PC-3 (cell line): Measurements from ENCODE around the gene CBFA2T3.

Experiments
- EZH2 ChIP-seq: fragments of 300-600 bp; sonication (generic); IDR thresholded peaks from one replicate; pipeline ENCODE4 v1.6.1; 2017; ENCODE audit warnings: antibody characterized with exemption, mild to moderate bottlenecking, low read length; ENCODE audit not compliant: unreplicated experiment
- TF ChIP-seq, protein P1 (sequence below): fragments of 300-600 bp; sonication (generic); conservative IDR thresholded peaks from 2 replicates; pipeline ENCODE4 v1.5.1; 2017; ENCODE audit warnings: antibody characterized with exemption, low read depth, mild to moderate bottlenecking, low read length

DNA sequence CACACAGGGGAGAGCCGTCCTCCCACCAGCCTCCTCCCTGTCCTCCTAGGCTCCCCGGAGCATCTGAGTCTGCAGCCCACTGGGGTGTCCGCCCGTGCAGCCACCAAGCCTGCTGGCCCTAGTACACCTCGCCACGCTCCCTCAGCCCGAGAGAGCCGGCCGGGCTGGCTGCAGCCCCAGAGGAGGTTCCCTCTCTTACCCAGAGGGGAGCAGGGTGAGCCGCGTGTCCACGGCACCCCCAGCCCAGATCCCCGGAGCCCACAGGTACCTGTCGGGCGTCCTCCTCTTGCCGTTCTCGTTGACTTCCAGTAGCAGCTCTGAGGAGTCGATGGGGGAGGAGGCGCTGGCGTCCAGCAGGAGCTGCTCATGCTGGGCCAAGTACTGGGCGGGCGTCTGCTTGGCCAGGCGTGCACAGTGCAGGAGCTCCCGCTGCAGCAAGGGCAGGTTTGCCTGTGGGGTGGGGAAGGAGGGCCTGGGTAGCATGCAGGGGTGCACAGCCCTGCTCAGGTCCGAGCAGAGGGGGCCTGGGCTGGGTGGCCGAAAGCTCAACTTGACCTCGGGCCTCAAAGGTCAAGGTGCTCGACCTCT, 91.2 kb downstream of the CBFA2T3 start:
- TF ChIP-seq, protein P1, sequence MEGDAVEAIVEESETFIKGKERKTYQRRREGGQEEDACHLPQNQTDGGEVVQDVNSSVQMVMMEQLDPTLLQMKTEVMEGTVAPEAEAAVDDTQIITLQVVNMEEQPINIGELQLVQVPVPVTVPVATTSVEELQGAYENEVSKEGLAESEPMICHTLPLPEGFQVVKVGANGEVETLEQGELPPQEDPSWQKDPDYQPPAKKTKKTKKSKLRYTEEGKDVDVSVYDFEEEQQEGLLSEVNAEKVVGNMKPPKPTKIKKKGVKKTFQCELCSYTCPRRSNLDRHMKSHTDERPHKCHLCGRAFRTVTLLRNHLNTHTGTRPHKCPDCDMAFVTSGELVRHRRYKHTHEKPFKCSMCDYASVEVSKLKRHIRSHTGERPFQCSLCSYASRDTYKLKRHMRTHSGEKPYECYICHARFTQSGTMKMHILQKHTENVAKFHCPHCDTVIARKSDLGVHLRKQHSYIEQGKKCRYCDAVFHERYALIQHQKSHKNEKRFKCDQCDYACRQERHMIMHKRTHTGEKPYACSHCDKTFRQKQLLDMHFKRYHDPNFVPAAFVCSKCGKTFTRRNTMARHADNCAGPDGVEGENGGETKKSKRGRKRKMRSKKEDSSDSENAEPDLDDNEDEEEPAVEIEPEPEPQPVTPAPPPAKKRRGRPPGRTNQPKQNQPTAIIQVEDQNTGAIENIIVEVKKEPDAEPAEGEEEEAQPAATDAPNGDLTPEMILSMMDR = no peak
- TF ChIP-seq EZH2 = no peak
